PFSK-1 (cell line): ENCODE data around the gene RPAP3.

Experiments used
- FOXP2 ChIP-seq: optimal IDR thresholded peaks from 2 replicates; pipeline ENCODE3; 2011; ENCODE audit warnings: borderline replicate concordance, control low read depth, inconsistent platforms; ENCODE audit not compliant: insufficient read depth; ENCODE audit errors: extremely low read length, extremely low read depth
- POLR2AphosphoS5 ChIP-seq: IDR thresholded peaks from 2 replicates; pipeline ENCODE4 v1.6.1; 2012; ENCODE audit warnings: low read depth, mild to moderate bottlenecking, control low read depth, low read length, moderate library complexity
- SIN3A ChIP-seq: IDR thresholded peaks from 2 replicates; pipeline ENCODE4 v1.6.1; 2012; ENCODE audit warnings: mild to moderate bottlenecking, low read length, moderate library complexity, borderline replicate concordance; ENCODE audit not compliant: insufficient read depth
- TAF1 ChIP-seq: IDR thresholded peaks from 2 replicates; pipeline ENCODE4 v1.6.1; 2012; ENCODE audit warnings: low read length, control low read depth, borderline replicate concordance; ENCODE audit not compliant: insufficient read depth
- TF ChIP-seq, protein P1 (sequence below), 2 experiments: IDR thresholded peaks; 2 replicates each; pipeline versions ENCODE4 v1.6.1 to v1.8.0; 2011 to 2012; ENCODE audit warnings: low read depth in 2 of 2, low read length in 2 of 2, control low read depth in 1 of 2, inconsistent platforms in 1 of 2, mild to moderate bottlenecking in 1 of 2, moderate library complexity in 1 of 2; ENCODE audit not compliant: insufficient read depth in 1 of 2

Gene RPAP3

DNA sequence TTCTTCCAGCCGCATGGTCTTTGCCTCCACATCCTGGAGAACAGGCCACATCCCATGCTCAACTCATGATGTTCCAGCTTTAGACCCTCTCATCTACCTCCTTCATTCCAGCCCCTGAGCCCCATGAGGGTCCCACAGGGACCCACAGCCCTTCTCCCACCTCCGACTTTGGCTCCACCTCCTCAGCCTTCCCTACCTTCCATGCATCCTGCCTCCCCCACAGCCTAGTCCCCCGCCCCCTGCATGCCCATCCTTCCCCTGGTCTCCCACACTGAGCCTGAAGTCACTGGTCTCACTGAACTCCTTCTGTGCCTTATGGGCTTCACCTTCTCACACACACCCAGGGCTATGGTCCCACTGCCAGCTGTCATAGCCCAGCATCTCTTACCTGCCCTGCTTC is 43.1 kb upstream of the RPAP3 start:
- TF ChIP-seq POLR2AphosphoS5: no peak
- TF ChIP-seq, protein P1, sequence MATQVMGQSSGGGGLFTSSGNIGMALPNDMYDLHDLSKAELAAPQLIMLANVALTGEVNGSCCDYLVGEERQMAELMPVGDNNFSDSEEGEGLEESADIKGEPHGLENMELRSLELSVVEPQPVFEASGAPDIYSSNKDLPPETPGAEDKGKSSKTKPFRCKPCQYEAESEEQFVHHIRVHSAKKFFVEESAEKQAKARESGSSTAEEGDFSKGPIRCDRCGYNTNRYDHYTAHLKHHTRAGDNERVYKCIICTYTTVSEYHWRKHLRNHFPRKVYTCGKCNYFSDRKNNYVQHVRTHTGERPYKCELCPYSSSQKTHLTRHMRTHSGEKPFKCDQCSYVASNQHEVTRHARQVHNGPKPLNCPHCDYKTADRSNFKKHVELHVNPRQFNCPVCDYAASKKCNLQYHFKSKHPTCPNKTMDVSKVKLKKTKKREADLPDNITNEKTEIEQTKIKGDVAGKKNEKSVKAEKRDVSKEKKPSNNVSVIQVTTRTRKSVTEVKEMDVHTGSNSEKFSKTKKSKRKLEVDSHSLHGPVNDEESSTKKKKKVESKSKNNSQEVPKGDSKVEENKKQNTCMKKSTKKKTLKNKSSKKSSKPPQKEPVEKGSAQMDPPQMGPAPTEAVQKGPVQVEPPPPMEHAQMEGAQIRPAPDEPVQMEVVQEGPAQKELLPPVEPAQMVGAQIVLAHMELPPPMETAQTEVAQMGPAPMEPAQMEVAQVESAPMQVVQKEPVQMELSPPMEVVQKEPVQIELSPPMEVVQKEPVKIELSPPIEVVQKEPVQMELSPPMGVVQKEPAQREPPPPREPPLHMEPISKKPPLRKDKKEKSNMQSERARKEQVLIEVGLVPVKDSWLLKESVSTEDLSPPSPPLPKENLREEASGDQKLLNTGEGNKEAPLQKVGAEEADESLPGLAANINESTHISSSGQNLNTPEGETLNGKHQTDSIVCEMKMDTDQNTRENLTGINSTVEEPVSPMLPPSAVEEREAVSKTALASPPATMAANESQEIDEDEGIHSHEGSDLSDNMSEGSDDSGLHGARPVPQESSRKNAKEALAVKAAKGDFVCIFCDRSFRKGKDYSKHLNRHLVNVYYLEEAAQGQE (IDR thresholded peaks at IDR 0.05; ENCODE audit: insufficient read depth in 1 of 2, low read depth in 2 of 2, low read length in 2 of 2): no peak
- TF ChIP-seq FOXP2: no peak
- no peak for TF ChIP-seq TAF1
- TF ChIP-seq SIN3A: no peak

DNA sequence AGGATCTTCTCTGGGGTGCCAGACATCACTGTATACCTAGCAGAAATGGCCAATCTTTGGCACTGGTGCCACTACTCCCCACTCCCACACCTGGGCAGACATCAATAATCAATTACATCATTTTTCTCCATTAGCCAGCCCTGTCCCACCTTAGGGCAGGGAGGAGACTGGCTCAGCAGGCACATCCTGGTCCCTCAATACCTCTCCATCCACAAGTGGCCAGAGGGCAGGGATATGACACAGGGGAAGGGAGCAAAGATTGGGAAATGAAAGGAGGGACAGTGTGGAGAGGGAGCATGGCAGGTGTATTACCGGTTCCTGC is 42.6 kb upstream of the RPAP3 start:
- TF ChIP-seq TAF1: no peak
- TF ChIP-seq FOXP2: no peak
- TF ChIP-seq, protein P1 (IDR thresholded peaks at IDR 0.05; ENCODE audit: insufficient read depth in 1 of 2, low read depth in 2 of 2, low read length in 2 of 2): no peak
- no peak for TF ChIP-seq SIN3A
- TF ChIP-seq POLR2AphosphoS5: no peak

DNA sequence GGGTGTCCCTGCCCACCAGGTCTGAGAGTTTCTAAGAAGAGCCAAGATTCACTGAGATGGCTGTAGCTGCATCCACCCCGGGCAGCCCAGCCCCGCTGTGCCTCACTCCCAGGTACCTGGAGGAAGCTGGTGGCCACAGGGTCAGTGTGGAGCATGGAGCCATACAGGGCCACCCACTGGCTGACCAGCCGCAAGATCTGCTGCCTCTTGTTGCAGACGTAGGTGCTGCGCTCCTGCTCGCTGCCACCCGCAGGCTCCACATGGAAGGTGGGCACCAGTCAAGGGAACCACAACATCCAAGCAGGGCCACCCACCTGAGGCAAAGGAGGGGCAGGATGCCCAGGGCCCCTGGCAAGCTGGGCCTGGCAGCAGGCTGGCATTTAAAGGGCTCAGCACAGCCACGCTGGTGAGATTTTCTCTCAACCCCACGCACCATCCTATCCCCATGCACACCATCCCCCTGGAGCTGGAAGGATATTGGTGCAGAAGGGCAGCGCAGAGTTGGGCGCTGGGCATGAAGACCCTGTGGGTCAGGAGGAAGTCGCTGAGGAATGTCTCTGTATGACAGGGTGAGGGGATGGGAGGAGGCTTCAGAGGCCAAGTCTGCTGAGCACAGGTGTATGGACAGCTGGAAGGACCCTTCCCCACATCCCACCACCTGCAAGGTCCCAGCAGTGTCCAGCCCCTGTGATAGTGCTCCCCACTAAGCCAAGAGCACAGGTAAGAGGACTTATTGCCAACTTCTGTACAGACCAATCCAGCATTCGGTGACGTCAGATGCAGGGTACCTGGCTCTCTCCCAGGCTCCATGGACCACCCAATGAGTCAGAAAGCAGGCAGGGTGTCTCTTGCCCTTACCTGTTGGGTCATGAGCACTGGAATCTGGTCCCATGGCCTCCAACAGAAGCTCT is 42.0 kb upstream of the RPAP3 start:
- TF ChIP-seq SIN3A (no peak), FOXP2 (no peak), POLR2AphosphoS5 (no peak), TAF1 (no peak)
- TF ChIP-seq, protein P1 (IDR thresholded peaks at IDR 0.05; ENCODE audit: insufficient read depth in 1 of 2, low read depth in 2 of 2, low read length in 2 of 2): no peak

DNA sequence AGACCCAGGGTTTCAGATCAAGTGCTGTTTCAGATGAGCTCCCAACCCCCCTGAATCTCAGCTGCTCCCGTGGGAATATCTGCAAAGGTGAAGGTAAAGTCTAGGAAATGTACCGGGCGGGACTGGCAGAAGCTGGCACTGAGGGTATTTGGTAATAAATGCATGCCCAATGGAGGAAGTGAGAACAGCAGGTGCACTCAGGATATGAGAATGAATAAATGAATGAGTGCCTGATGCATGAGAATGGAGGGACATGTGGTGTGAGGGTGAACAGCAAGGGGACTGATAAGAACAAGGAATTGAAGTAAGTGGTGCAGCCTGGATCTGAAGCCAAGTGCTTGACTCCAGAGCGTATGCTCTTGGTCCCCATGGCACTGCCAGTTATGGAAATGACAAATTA is 41.3 kb upstream of the RPAP3 start:
- TF ChIP-seq, protein P1 (IDR thresholded peaks at IDR 0.05; ENCODE audit: insufficient read depth in 1 of 2, low read depth in 2 of 2, low read length in 2 of 2): no peak
- TF ChIP-seq POLR2AphosphoS5: no peak
- TF ChIP-seq SIN3A: no peak
- no peak for TF ChIP-seq TAF1
- no peak for TF ChIP-seq FOXP2
